HEK293 (cell line): ENCODE results near the gene FOXP1.

ENCODE experiments used
- CTCF ChIA-PET: fragments of 350-600 bp; formaldehyde crosslinking; extraction: SDS; loops from one replicate; lab custom pipeline; 2021; ENCODE audit warnings: antibody characterized with exemption; lab: Yijun Ruan, JAX
- POLR2A ChIA-PET: fragments of 300-600 bp; formaldehyde crosslinking; extraction: SDS; loops from one replicate; lab custom pipeline; 2020; ENCODE audit warnings: antibody characterized with exemption, inconsistent platforms; lab: Yijun Ruan, JAX
- H3K27ac ChIP-seq: fragments of 200-500 bp; sonication (Bioruptor generic); 2 replicates; pipeline ENCODE4 v1.5.1; 2014; ENCODE audit warnings: low read depth, low read length, control low read depth, inconsistent platforms; ENCODE audit errors: extremely low read depth
- H3K36me3 ChIP-seq, 2 experiments: fragments of 200-500 bp in 1 of 2; sonication (Bioruptor generic) in 1 of 2; 1 replicate in 1 of 2; 2 replicates in 1 of 2; pipeline ENCODE4 v1.5.1; 2014 to 2017; ENCODE audit warnings: inconsistent platforms in 2 of 2, low read length in 2 of 2; ENCODE audit not compliant: control insufficient read depth in 2 of 2, insufficient read depth in 1 of 2
- H3K4me1 ChIP-seq: fragments of 200-500 bp; sonication (Bioruptor generic); 2 replicates; pipeline ENCODE4 v1.5.1; 2014; ENCODE audit warnings: mild to moderate bottlenecking, low read length, inconsistent platforms; ENCODE audit not compliant: control insufficient read depth, insufficient read depth
- H3K4me3 ChIP-seq: 2 replicates; pipeline ENCODE4 v1.5.1; 2011; ENCODE audit warnings: low read depth, mild to moderate bottlenecking, control low read depth, low read length, moderate library complexity
- H3K9me3 ChIP-seq: fragments of 200-500 bp; sonication (Bioruptor generic); 2 replicates; pipeline ENCODE4 v1.5.1; 2014; ENCODE audit warnings: low read depth, low read length, inconsistent platforms; ENCODE audit not compliant: control insufficient read depth, insufficient read depth
- ELK4 ChIP-seq: IDR thresholded peaks from 2 replicates; pipeline ENCODE4 v1.6.1; 2011; ENCODE audit warnings: mild to moderate bottlenecking, low read depth, low read length, borderline replicate concordance
- GLI4 ChIP-seq: fragments of 450-650 bp; formaldehyde crosslinking; IDR thresholded peaks from 2 replicates; pipeline ENCODE4 v1.5.1; 2016; ENCODE audit warnings: missing biosample characterization, missing genetic modification characterization
- ZBTB21 ChIP-seq: fragments of 450-650 bp; formaldehyde crosslinking; IDR thresholded peaks from 2 replicates; pipeline ENCODE4 v1.5.1; 2017; ENCODE audit warnings: missing biosample characterization, missing genetic modification characterization
- ZBTB44 ChIP-seq: fragments of 450-650 bp; IDR thresholded peaks from 2 replicates; pipeline ENCODE4 v1.5.1; 2018; ENCODE audit warnings: missing biosample characterization, mild to moderate bottlenecking, missing genetic modification characterization
- ZFP3 ChIP-seq: fragments of 450-650 bp; formaldehyde crosslinking; IDR thresholded peaks from 2 replicates; pipeline ENCODE4 v1.5.1; 2016; ENCODE audit warnings: low read depth, missing biosample characterization, missing genetic modification characterization
- ZFP41 ChIP-seq: fragments of 450-650 bp; formaldehyde crosslinking; IDR thresholded peaks from 2 replicates; pipeline ENCODE4 v1.5.1; 2016; ENCODE audit warnings: missing biosample characterization, missing genetic modification characterization, borderline replicate concordance
- ZNF184 ChIP-seq: fragments of 450-650 bp; IDR thresholded peaks from 2 replicates; pipeline ENCODE4 v1.5.1; 2018; ENCODE audit warnings: missing biosample characterization, mild to moderate bottlenecking, missing genetic modification characterization
- ZNF433 ChIP-seq: fragments of 450-650 bp; formaldehyde crosslinking; IDR thresholded peaks from 2 replicates; pipeline ENCODE4 v1.5.1; 2016; ENCODE audit warnings: missing biosample characterization, missing genetic modification characterization, low read depth
- ZNF571 ChIP-seq: fragments of 450-650 bp; formaldehyde crosslinking; IDR thresholded peaks from 2 replicates; pipeline ENCODE4 v1.5.0; 2017; ENCODE audit warnings: missing biosample characterization, missing genetic modification characterization
- ZNF621 ChIP-seq: fragments of 450-650 bp; formaldehyde crosslinking; IDR thresholded peaks from 2 replicates; pipeline ENCODE4 v1.5.1; 2017; ENCODE audit warnings: missing biosample characterization, missing genetic modification characterization
- TF ChIP-seq, protein P1 (sequence below): fragments of 450-650 bp; formaldehyde crosslinking; optimal IDR thresholded peaks from 2 replicates; pipeline ENCODE3; 2016; ENCODE audit warnings: missing biosample characterization, mild to moderate bottlenecking, missing genetic modification characterization
- TF ChIP-seq, protein P2 (sequence below): fragments of 450-650 bp; formaldehyde crosslinking; IDR thresholded peaks from 2 replicates; pipeline ENCODE4 v1.5.1; 2016; ENCODE audit warnings: missing biosample characterization, missing genetic modification characterization
- TF ChIP-seq, protein P3 (sequence below): fragments of 450-650 bp; formaldehyde crosslinking; IDR thresholded peaks from 2 replicates; pipeline ENCODE4 v1.5.1; 2017; ENCODE audit warnings: missing biosample characterization, missing genetic modification characterization
- TF ChIP-seq, protein P4 (sequence below): fragments of 450-650 bp; formaldehyde crosslinking; IDR thresholded peaks from 2 replicates; pipeline ENCODE4 v1.5.1; 2016; ENCODE audit warnings: missing biosample characterization, missing genetic modification characterization
- TF ChIP-seq, protein P5 (sequence below): fragments of 450-650 bp; formaldehyde crosslinking; IDR thresholded peaks from 2 replicates; pipeline ENCODE4 v1.5.1; 2016; ENCODE audit warnings: missing biosample characterization, missing genetic modification characterization
- TF ChIP-seq, protein P6 (sequence below): fragments of 450-650 bp; formaldehyde crosslinking; IDR thresholded peaks from 2 replicates; pipeline ENCODE4 v1.5.1; 2016; ENCODE audit warnings: missing biosample characterization, missing genetic modification characterization

The FOXP1 gene

GRCh38 chr3:71099997-71100719 is 483.4 kb downstream of the FOXP1 start (continued):
- TF ChIP-seq ZFP3 (no peak), ZNF571 (tag by site-specific recombination) (no peak), ZNF433 (no peak)
- TF ChIP-seq, protein P1, sequence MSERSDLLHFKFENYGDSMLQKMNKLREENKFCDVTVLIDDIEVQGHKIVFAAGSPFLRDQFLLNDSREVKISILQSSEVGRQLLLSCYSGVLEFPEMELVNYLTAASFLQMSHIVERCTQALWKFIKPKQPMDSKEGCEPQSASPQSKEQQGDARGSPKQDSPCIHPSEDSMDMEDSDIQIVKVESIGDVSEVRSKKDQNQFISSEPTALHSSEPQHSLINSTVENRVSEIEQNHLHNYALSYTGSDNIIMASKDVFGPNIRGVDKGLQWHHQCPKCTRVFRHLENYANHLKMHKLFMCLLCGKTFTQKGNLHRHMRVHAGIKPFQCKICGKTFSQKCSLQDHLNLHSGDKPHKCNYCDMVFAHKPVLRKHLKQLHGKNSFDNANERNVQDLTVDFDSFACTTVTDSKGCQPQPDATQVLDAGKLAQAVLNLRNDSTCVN (tag by site-specific recombination) = no peak
- TF ChIP-seq, protein P2, sequence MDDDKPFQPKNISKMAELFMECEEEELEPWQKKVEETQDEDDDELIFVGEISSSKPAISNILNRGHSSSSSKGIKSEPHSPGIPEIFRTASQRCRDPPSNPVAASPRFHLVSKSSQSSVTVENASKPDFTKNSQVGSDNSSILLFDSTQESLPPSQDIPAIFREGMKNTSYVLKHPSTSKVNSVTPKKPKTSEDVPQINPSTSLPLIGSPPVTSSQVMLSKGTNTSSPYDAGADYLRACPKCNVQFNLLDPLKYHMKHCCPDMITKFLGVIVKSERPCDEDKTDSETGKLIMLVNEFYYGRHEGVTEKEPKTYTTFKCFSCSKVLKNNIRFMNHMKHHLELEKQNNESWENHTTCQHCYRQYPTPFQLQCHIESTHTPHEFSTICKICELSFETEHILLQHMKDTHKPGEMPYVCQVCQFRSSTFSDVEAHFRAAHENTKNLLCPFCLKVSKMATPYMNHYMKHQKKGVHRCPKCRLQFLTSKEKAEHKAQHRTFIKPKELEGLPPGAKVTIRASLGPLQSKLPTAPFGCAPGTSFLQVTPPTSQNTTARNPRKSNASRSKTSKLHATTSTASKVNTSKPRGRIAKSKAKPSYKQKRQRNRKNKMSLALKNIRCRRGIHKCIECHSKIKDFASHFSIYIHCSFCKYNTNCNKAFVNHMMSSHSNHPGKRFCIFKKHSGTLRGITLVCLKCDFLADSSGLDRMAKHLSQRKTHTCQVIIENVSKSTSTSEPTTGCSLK (tag by site-specific recombination) = no peak

DNA sequence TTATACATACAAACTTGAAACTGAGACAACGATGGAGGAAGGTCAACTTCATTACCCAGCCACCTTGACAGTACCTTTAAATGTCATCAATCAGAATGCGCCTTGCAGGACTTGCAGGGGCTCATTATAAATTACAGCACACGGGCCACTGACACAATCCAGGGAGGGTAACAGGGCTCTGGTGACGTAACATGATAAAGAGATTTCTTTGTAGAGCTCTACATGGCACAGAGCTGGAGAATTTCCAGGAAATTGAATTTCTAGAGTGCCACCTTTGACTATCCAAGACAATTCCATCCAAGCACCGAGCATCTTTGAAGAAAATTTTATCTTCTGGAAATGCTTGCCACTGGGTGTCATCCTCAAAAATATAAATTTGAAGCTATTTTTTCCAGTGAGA is 486.0 kb downstream of the FOXP1 start:
- POLR2A ChIA-PET = no interaction called here
- Histone ChIP-seq H3K27ac (no peak overlapping the region), H3K4me3 (no peak overlapping the region), H3K4me1 (peaks cover 2% of the 10 kb centered on the region; the same call in 1 of the 2 replicates)
- CTCF ChIA-PET = no interaction called here
- TF ChIP-seq, protein P3, sequence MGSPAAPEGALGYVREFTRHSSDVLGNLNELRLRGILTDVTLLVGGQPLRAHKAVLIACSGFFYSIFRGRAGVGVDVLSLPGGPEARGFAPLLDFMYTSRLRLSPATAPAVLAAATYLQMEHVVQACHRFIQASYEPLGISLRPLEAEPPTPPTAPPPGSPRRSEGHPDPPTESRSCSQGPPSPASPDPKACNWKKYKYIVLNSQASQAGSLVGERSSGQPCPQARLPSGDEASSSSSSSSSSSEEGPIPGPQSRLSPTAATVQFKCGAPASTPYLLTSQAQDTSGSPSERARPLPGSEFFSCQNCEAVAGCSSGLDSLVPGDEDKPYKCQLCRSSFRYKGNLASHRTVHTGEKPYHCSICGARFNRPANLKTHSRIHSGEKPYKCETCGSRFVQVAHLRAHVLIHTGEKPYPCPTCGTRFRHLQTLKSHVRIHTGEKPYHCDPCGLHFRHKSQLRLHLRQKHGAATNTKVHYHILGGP (tag by site-specific recombination) = peak; percentile 50; the same call in 1 of the 2 replicates
- TF ChIP-seq ZBTB44 = peak; percentile 92
- TF ChIP-seq ZNF621 = no peak
- TF ChIP-seq, all 188 proteins: peak for 2
- Histone ChIP-seq H3K9me3 (no peaks in the 10 kb centered on the region), H3K36me3 (no peaks in the 10 kb centered on the region)

DNA sequence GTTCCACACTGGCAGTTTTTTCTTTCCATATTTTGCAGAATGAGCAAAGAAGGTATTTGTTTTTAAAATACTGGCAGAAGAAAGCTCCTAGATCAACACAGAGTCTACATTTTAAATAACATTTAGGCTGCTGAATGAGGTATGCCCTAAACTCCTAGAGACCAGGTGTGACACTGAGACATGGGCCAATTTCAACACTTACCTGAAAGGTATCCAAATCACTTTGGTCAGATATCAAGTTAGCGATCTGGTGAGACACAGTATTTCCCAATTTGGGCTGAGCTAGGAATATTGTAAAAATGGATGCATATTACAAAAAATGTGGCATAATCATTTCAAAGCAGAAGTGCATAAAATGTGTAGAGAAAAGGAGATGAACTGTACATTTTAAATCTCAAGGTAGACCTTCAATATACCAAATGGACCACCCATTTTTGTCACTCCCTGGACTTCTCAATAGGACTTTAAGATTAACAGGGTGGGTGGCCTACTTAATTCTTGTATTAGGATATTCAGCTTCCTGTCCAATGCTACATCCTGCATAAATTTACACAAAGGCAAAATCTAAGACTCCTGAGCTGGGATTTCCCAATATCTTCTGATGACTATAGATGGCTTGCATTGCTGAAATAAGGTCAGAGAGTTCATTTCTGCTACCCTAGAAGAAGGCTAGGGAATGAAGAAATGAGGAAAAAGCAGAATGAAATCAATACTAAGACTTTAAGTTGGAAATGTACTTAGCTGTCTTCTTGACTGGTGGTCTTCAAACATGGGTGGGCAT is 487.8 kb downstream of the FOXP1 start:
- no peak overlapping the region for H3K4me3 ChIP-seq
- TF ChIP-seq, protein P4, sequence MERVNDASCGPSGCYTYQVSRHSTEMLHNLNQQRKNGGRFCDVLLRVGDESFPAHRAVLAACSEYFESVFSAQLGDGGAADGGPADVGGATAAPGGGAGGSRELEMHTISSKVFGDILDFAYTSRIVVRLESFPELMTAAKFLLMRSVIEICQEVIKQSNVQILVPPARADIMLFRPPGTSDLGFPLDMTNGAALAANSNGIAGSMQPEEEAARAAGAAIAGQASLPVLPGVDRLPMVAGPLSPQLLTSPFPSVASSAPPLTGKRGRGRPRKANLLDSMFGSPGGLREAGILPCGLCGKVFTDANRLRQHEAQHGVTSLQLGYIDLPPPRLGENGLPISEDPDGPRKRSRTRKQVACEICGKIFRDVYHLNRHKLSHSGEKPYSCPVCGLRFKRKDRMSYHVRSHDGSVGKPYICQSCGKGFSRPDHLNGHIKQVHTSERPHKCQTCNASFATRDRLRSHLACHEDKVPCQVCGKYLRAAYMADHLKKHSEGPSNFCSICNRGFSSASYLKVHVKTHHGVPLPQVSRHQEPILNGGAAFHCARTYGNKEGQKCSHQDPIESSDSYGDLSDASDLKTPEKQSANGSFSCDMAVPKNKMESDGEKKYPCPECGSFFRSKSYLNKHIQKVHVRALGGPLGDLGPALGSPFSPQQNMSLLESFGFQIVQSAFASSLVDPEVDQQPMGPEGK (tag by site-specific recombination) = no peak
- no peak for TF ChIP-seq ZNF184 (tag by site-specific recombination)
- no peak for TF ChIP-seq ZFP41 (tag by site-specific recombination)
- TF ChIP-seq, protein P5, sequence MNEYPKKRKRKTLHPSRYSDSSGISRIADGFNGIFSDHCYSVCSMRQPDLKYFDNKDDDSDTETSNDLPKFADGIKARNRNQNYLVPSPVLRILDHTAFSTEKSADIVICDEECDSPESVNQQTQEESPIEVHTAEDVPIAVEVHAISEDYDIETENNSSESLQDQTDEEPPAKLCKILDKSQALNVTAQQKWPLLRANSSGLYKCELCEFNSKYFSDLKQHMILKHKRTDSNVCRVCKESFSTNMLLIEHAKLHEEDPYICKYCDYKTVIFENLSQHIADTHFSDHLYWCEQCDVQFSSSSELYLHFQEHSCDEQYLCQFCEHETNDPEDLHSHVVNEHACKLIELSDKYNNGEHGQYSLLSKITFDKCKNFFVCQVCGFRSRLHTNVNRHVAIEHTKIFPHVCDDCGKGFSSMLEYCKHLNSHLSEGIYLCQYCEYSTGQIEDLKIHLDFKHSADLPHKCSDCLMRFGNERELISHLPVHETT (tag by site-specific recombination) = no peak
- TF ChIP-seq GLI4 (tag by site-specific recombination) = no peak
- TF ChIP-seq ZBTB21 (tag by site-specific recombination) = no peak
- TF ChIP-seq ELK4 = no peak
- TF ChIP-seq, protein P6, sequence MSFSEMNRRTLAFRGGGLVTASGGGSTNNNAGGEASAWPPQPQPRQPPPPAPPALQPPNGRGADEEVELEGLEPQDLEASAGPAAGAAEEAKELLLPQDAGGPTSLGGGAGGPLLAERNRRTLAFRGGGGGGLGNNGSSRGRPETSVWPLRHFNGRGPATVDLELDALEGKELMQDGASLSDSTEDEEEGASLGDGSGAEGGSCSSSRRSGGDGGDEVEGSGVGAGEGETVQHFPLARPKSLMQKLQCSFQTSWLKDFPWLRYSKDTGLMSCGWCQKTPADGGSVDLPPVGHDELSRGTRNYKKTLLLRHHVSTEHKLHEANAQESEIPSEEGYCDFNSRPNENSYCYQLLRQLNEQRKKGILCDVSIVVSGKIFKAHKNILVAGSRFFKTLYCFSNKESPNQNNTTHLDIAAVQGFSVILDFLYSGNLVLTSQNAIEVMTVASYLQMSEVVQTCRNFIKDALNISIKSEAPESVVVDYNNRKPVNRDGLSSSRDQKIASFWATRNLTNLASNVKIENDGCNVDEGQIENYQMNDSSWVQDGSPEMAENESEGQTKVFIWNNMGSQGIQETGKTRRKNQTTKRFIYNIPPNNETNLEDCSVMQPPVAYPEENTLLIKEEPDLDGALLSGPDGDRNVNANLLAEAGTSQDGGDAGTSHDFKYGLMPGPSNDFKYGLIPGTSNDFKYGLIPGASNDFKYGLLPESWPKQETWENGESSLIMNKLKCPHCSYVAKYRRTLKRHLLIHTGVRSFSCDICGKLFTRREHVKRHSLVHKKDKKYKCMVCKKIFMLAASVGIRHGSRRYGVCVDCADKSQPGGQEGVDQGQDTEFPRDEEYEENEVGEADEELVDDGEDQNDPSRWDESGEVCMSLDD (tag by site-specific recombination) = no peak
- TF ChIP-seq, all 188 proteins: peak for 0
- Histone ChIP-seq H3K4me1 (no peaks in the 10 kb centered on the region), H3K27ac (no peak overlapping the region), H3K36me3 (no peaks in the 10 kb centered on the region), H3K9me3 (no peaks in the 10 kb centered on the region)
- ChIA-PET CTCF (interaction anchor here (1.5 kb wide), 1 partner anchor 26 kb away, joined by 4 read pairs; no protein-coding TSS in a partner anchor), POLR2A (no interaction called here)
